HepG2 (cell line): Measurements from ENCODE around the gene DNAJC18. TPM values are rescaled to one million over a fixed set of nuclear protein-coding genes. Genes with fewer than 3 reads are reported as not detected.

Experiments
- ATAC-seq: fragments of 200-7000 bp; cut with Tn5 transposase; 3 replicates; pipeline ENCODE4 v1.9.1; 2020; ENCODE audit warnings: mild to moderate bottlenecking, moderate library complexity
- BruUV-seq: library from RNA; stranded (reverse); fragments of 400-500 nt; replicated peaks from 2 replicates; lab custom pipeline; 2021; lab: Mats Ljungman, UMichigan
- CTCF ChIA-PET: fragments of 300-600 bp; formaldehyde crosslinking; extraction: SDS; loops from one replicate; lab custom pipeline; 2021; ENCODE audit warnings: low total read pairs, inconsistent platforms, low intra/inter-chr PET ratio; lab: Yijun Ruan, JAX
- POLR2A ChIA-PET: fragments of 350-600 bp; sonication (Branson Sonifier 250); formaldehyde crosslinking; loops from one replicate; lab custom pipeline; 2020; ENCODE audit warnings: antibody characterized with exemption, inconsistent platforms; lab: Yijun Ruan, JAX
- DNase-seq: peaks from one replicate; pipeline ENCODE4 v3.0.0-alpha.2; 2015; ENCODE audit warnings: low spot score
- FAIRE-seq: peaks from 3 replicates; lab custom pipeline; 2011; peaks lifted over from hg19 to GRCh38; lab: Jason Lieb, UNC
- H2AFZ ChIP-seq: one replicate; pipeline ENCODE4 v1.6.1; 2011; ENCODE audit warnings: low read length, inconsistent platforms
- H3K27ac ChIP-seq: fragments of 300-600 bp; 3 replicates; pipeline ENCODE4 v1.8.0; 2011; ENCODE audit warnings: mixed run types, mild to moderate bottlenecking, mixed read lengths, low read length, inconsistent platforms; ENCODE audit not compliant: insufficient read depth; ENCODE audit errors: extremely low read length
- H3K27me3 ChIP-seq, 2 experiments: fragments of 200-600 bp in 1 of 2; 2 replicates in 1 of 2; 3 replicates in 1 of 2; pipeline versions ENCODE4 v1.6.0 to v1.8.0; 2011; ENCODE audit warnings: low read length in 2 of 2, mild to moderate bottlenecking in 2 of 2, moderate library complexity in 2 of 2, inconsistent platforms in 1 of 2; ENCODE audit not compliant: insufficient read depth in 2 of 2, control insufficient read depth in 1 of 2
- H3K36me3 ChIP-seq, 2 experiments: fragments of 200-600 bp in 1 of 2; replicated peaks in 1 of 2; 2 replicates in 1 of 2; 3 replicates in 1 of 2; pipeline versions ENCODE4 v1.5.1 to v1.8.0; 2011; ENCODE audit warnings: low read length in 2 of 2, inconsistent platforms in 1 of 2; ENCODE audit not compliant: insufficient read depth in 2 of 2, control insufficient read depth in 1 of 2
- H3K4me1 ChIP-seq: 2 replicates; pipeline ENCODE4 v1.5.1; 2012; ENCODE audit warnings: low read length, inconsistent platforms; ENCODE audit not compliant: insufficient read depth
- H3K4me2 ChIP-seq: 2 replicates; pipeline ENCODE4 v1.6.0; 2011; ENCODE audit warnings: low read depth, low read length, inconsistent platforms
- H3K4me3 ChIP-seq, 3 experiments: fragments of 200-600 bp in 1 of 3; sonication (generic), shearing (Covaris generic) in 1 of 3; replicated peaks in 1 of 3; 2 replicates each; pipeline ENCODE4 v1.5.1; 2011 to 2016; ENCODE audit warnings: low read length in 3 of 3, inconsistent platforms in 2 of 3, low read depth in 2 of 3, mild to moderate bottlenecking in 2 of 3, control low read depth in 1 of 3, mixed read lengths in 1 of 3; ENCODE audit not compliant: insufficient read depth in 1 of 3
- H3K79me2 ChIP-seq: one replicate; pipeline ENCODE4 v1.6.1; 2011; ENCODE audit warnings: low read length, inconsistent platforms; ENCODE audit not compliant: insufficient read depth
- H3K9ac ChIP-seq: 2 replicates; pipeline ENCODE4 v1.6.0; 2011; ENCODE audit warnings: mild to moderate bottlenecking, low read depth, low read length, inconsistent platforms; ENCODE audit not compliant: insufficient read depth
- H3K9me3 ChIP-seq: 2 replicates; pipeline ENCODE4 v1.5.1; 2012; ENCODE audit warnings: mild to moderate bottlenecking, low read length
- H4K20me1 ChIP-seq: 2 replicates; pipeline ENCODE4 v1.6.0; 2011; ENCODE audit warnings: inconsistent platforms, mild to moderate bottlenecking, low read length, moderate library complexity; ENCODE audit not compliant: insufficient read depth
- CBFB ChIP-seq: sonication (generic); formaldehyde crosslinking; IDR thresholded peaks from 2 replicates; pipeline ENCODE4 v1.4.0; 2020; ENCODE audit warnings: missing genetic modification reagents
- ERF ChIP-seq: IDR thresholded peaks from 2 replicates; pipeline ENCODE4 v1.6.1; 2018; ENCODE audit warnings: missing biosample characterization, missing genetic modification reagents
- PCBP1 ChIP-seq: fragments of 200-400 bp; formaldehyde crosslinking; IDR thresholded peaks from 2 replicates; pipeline ENCODE4 v1.6.1; 2017; ENCODE audit warnings: mild to moderate bottlenecking, low read depth, low read length, borderline replicate concordance
- PRMT3 ChIP-seq: sonication (generic); formaldehyde crosslinking; IDR thresholded peaks from 2 replicates; pipeline ENCODE4 v1.8.1; 2022; ENCODE audit warnings: low read depth, mild to moderate bottlenecking, moderate library complexity, missing genetic modification reagents, borderline replicate concordance
- RFX5 ChIP-seq: IDR thresholded peaks from 2 replicates; pipeline ENCODE4 v1.6.1; 2011; ENCODE audit warnings: low read depth, low read length, improper control_type of control experiment
- SP4 ChIP-seq: sonication (generic); formaldehyde crosslinking; IDR thresholded peaks from 2 replicates; pipeline ENCODE4 v1.8.1; 2023; ENCODE audit warnings: mild to moderate bottlenecking, missing genetic modification reagents
- SRSF1 ChIP-seq: fragments of 200-400 bp; formaldehyde crosslinking; optimal IDR thresholded peaks from 2 replicates; pipeline ENCODE3; 2017; ENCODE audit warnings: mild to moderate bottlenecking, low read depth, low read length, moderate library complexity
- ZMYM3 ChIP-seq: sonication (generic); formaldehyde crosslinking; IDR thresholded peaks from 2 replicates; pipeline ENCODE4 v1.5.1; 2020; ENCODE audit warnings: mild to moderate bottlenecking, missing genetic modification reagents
- ZNF101 ChIP-seq: sonication (generic); formaldehyde crosslinking; IDR thresholded peaks from 2 replicates; pipeline ENCODE4 v1.4.0; 2020; ENCODE audit warnings: mild to moderate bottlenecking, low read depth, missing genetic modification reagents, borderline replicate concordance
- ZNF317 ChIP-seq: sonication (generic); formaldehyde crosslinking; IDR thresholded peaks from 2 replicates; pipeline ENCODE4 v1.5.0; 2020; ENCODE audit warnings: mild to moderate bottlenecking, missing genetic modification reagents
- ZNF33B ChIP-seq: sonication (generic); formaldehyde crosslinking; IDR thresholded peaks from 2 replicates; pipeline ENCODE4 v1.5.1; 2020; ENCODE audit warnings: mild to moderate bottlenecking, missing genetic modification reagents
- ZNF530 ChIP-seq: sonication (generic); formaldehyde crosslinking; IDR thresholded peaks from 2 replicates; pipeline ENCODE4 v1.5.0; 2020; ENCODE audit warnings: low read depth, mild to moderate bottlenecking, missing genetic modification reagents
- ZNF629 ChIP-seq: sonication (generic); formaldehyde crosslinking; conservative IDR thresholded peaks from 2 replicates; pipeline ENCODE4 v1.5.0; 2020; ENCODE audit warnings: missing genetic modification reagents
- ZNF672 ChIP-seq: sonication (generic); formaldehyde crosslinking; IDR thresholded peaks from 2 replicates; pipeline ENCODE4 v1.8.1; 2022; ENCODE audit warnings: missing genetic modification reagents
- ZNF687 ChIP-seq: sonication (generic); formaldehyde crosslinking; IDR thresholded peaks from 2 replicates; pipeline ENCODE4 v1.5.1; 2020; ENCODE audit warnings: mild to moderate bottlenecking, missing genetic modification reagents, moderate library complexity
- ZNF792 ChIP-seq: IDR thresholded peaks from 2 replicates; pipeline ENCODE4 v1.6.1; 2016
- ZSCAN31 ChIP-seq: sonication (generic); formaldehyde crosslinking; IDR thresholded peaks from 2 replicates; pipeline ENCODE4 v1.5.0; 2020; ENCODE audit warnings: low read depth, mild to moderate bottlenecking, missing genetic modification reagents
- WGBS: methylation state at CpG from one replicate; pipeline ENCODE4 v1.1.6; 2017; ENCODE audit warnings: low lambda C conversion rate; 5-methylcytosine and 5-hydroxymethylcytosine counted together
- in situ Hi-C: cut with HindIII; loops from 2 replicates; pipeline ENCODE4 v1.10.0; 2017; ENCODE audit warnings: low pct_unique_long_range_greater_than_20kb; ENCODE audit not compliant: extremely low pct_ligation_motif_present
- intact Hi-C: fragments of 100-400 bp; cut with micrococcal nuclease; formaldehyde crosslinking; loops from one replicate; pipeline ENCODE4 v1.10.0; 2022; ENCODE audit not compliant: unreplicated experiment
- polyA plus RNA-seq, 8 experiments: library from polyadenylated mRNA; depleted of rRNA in 3 of 8; stranded (reverse) in 7 of 8; unstranded in 1 of 8; fragments of >200 nt; fragmentation: Illumina TruSeq in 4 of 8; extraction: Trizol in 4 of 8; gene quantifications; 2 replicates each; pipeline versions ENCODE4 v1.2.1 to v1.2.3, GENCODE V29; 2011 to 2016; ENCODE audit warnings: low read depth in 4 of 8, missing spikeins in 1 of 8, mixed read lengths in 1 of 8; ENCODE audit not compliant: insufficient read depth in 1 of 8
- total RNA-seq, 5 experiments: library from RNA; depleted of rRNA; stranded (reverse); fragments of >200 nt; fragmentation: Illumina TruSeq; extraction: Trizol; gene quantifications; 2 replicates each; pipeline ENCODE4 v1.2.3, GENCODE V29; 2016; ENCODE audit warnings: low read depth in 1 of 5
- TF ChIP-seq, protein P1 (sequence below): IDR thresholded peaks from 2 replicates; pipeline ENCODE4 v1.6.1; 2016; ENCODE audit warnings: missing compliant biosample characterization, missing genetic modification reagents, borderline replicate concordance
- TF ChIP-seq, protein P2 (sequence below): IDR thresholded peaks from 2 replicates; pipeline ENCODE4 v1.6.1; 2016

DNAJC18 gene
- total and polyA plus RNA-seq, 2 of the 13 experiments (the other 11 are each of a cell fraction or from before 2014, with no cell fraction given), result 6.5 to 6.6 TPM

GRCh38 chr5:139482050-139482889, 42.9 kb upstream of the DNAJC18 start, which contains the start of gene STING1:
STING1 (minus strand) TSS chr5:139482758; CDS start chr5:139481704, 1,054 bp downstream.
- Histone ChIP-seq H3K36me3 (no peaks in the 10 kb centered on the region), H3K79me2 (no peaks in the 10 kb centered on the region), H3K27me3 (peaks cover 0 to 3% of the 10 kb centered on the region in 2 experiments; a peak in 2 of 5 replicates), H3K4me3 (peak within 1 kb of the TSS; percentile 37 to 60 (median 44)), H2AFZ (peak within 1 kb of the TSS; percentile 94), H3K4me2 (peak within 1 kb of the TSS; percentile 86), H3K9ac (peak within 1 kb of the TSS; percentile 33), H4K20me1 (no peaks in the 10 kb centered on the region), H3K9me3 (no peaks in the 10 kb centered on the region), H3K27ac (no peak within 1 kb of the TSS), H3K4me1 (peaks cover 22% of the 10 kb centered on the region)
- ChIA-PET CTCF (no interaction called here), POLR2A (interaction anchor here (1.0 to 2.6 kb wide), 4 partner anchors 13 to 79 kb away, joined by 3 to 24 read pairs (median 9); partner anchors contain the start of genes DNAJC18 and UBE2D2)
- in situ Hi-C loops (no loop called here), intact Hi-C loops (no loop called here)
- WGBS, result 9% methylated on average over 14 of the region's 19 CpGs
- peak; percentile 63 for DNase-seq
- ATAC-seq, result peak; percentile 66
- BruUV-seq, result TSS peak; percentile 75
- peak; percentile 49 for FAIRE-seq
- TF ChIP-seq SP4 (peak; percentile 37; the same call in 1 of the 2 replicates), PRMT3 (no peak), SRSF1 (no peak), ERF (CRISPR knock-in tag) (0 out of 2 replicates have a peak, but pooled peaks have one; percentile 33), PCBP1 (no peak), ZNF687 (CRISPR knock-in tag) (peak; percentile 60), CBFB (CRISPR knock-in tag) (0 out of 2 replicates have a peak, but pooled peaks have one; percentile 60), RFX5 (no peak), ZNF629 (CRISPR knock-in tag) (no peak), ZMYM3 (CRISPR knock-in tag) (no peak), ZNF317 (CRISPR knock-in tag) (no peak), ZSCAN31 (CRISPR knock-in tag) (no peak), ZNF33B (no peak), ZNF101 (CRISPR knock-in tag) (no peak), ZNF530 (CRISPR knock-in tag) (no peak), ZNF672 (CRISPR knock-in tag) (no peak), ZNF792 (CRISPR knock-in tag) (peak; percentile 39; the same call in 1 of the 2 replicates)
- TF ChIP-seq, protein P1, sequence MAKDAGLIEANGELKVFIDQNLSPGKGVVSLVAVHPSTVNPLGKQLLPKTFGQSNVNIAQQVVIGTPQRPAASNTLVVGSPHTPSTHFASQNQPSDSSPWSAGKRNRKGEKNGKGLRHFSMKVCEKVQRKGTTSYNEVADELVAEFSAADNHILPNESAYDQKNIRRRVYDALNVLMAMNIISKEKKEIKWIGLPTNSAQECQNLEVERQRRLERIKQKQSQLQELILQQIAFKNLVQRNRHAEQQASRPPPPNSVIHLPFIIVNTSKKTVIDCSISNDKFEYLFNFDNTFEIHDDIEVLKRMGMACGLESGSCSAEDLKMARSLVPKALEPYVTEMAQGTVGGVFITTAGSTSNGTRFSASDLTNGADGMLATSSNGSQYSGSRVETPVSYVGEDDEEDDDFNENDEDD (CRISPR knock-in tag), result peak; percentile 17; the same call in 1 of the 2 replicates
- TF ChIP-seq, protein P2, sequence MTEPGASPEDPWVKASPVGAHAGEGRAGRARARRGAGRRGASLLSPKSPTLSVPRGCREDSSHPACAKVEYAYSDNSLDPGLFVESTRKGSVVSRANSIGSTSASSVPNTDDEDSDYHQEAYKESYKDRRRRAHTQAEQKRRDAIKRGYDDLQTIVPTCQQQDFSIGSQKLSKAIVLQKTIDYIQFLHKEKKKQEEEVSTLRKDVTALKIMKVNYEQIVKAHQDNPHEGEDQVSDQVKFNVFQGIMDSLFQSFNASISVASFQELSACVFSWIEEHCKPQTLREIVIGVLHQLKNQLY (CRISPR knock-in tag), result no peak
